Measurements from ENCODE around the gene TMEM168. TPM values are rescaled to one million over a fixed set of nuclear protein-coding genes. Genes with fewer than 3 reads are reported as not detected.

TMEM168 gene
- total RNA-seq, 2 donors from 2014 or later: 14.9 to 16.5 TPM

- no peak overlapping the region for H3K4me3 Mint-ChIP-seq
- peaks cover 46% of the 10 kb centered on the region for H3K36me3 Mint-ChIP-seq (ENCODE audit: low read depth)
- TF ChIP-seq CTCF (conservative IDR thresholded peaks at IDR 0.05): no peak
- Histone ChIP-seq H3K9ac (ENCODE audit: extremely low read depth, low read length, poor library complexity, severe bottlenecking) (no peak overlapping the region), H3K4me3 (ENCODE audit: low read length) (no peak overlapping the region), H3K4me1 (ENCODE audit: control insufficient read depth, insufficient read depth, low read length) (no peaks in the 10 kb centered on the region), H3K27me3 (ENCODE audit: control insufficient read depth, insufficient read depth, low read length, poor library complexity, severe bottlenecking) (no peaks in the 10 kb centered on the region), H3K36me3 (ENCODE audit: control insufficient read depth, insufficient read depth, low read length) (peaks cover 31% of the 10 kb centered on the region), H3K27ac (ENCODE audit: low read depth, low read length) (no peak overlapping the region), H3K9me3 (ENCODE audit: control insufficient read depth, low read length) (peaks cover 18% of the 10 kb centered on the region)
- DNase-seq: no peak
- H3K9me3 Mint-ChIP-seq: peaks cover 9% of the 10 kb centered on the region
- H3K27ac Mint-ChIP-seq: no peak overlapping the region
- H3K27me3 Mint-ChIP-seq (ENCODE audit: insufficient read depth): no peaks in the 10 kb centered on the region
- H3K4me1 Mint-ChIP-seq: peaks cover under 1% of the 10 kb centered on the region
Measured at GRCh38 chr7:112830769-112831168, 40.6 kb upstream of the TMEM168 start.

GRCh38 chr7:112828696-112829095 is 38.5 kb upstream of the TMEM168 start:
- no peak overlapping the region for H3K4me3 Mint-ChIP-seq
- no peaks in the 10 kb centered on the region for H3K4me1 ChIP-seq (ENCODE audit: control insufficient read depth, insufficient read depth, low read length)
- 80 to 88% methylated on average over 1 of the region's 1 CpG for WGBS, 2 experiments (ENCODE audit: insufficient coverage in 1 of 2, insufficient read length in 1 of 2)
- peaks cover 31% of the 10 kb centered on the region for H3K36me3 ChIP-seq (ENCODE audit: control insufficient read depth, insufficient read depth, low read length)
- H3K36me3 Mint-ChIP-seq (ENCODE audit: low read depth): peaks cover 54% of the 10 kb centered on the region
- H3K27ac Mint-ChIP-seq: no peak overlapping the region
- peaks cover 10% of the 10 kb centered on the region for H3K9me3 Mint-ChIP-seq
- no peak overlapping the region for H3K9ac ChIP-seq (ENCODE audit: extremely low read depth, low read length, poor library complexity, severe bottlenecking)
- H3K27me3 ChIP-seq (ENCODE audit: control insufficient read depth, insufficient read depth, low read length, poor library complexity, severe bottlenecking): no peaks in the 10 kb centered on the region
- H3K4me3 ChIP-seq (ENCODE audit: low read length): peak overlapping the region; percentile 9
- TF ChIP-seq CTCF (conservative IDR thresholded peaks at IDR 0.05): no peak
- H3K9me3 ChIP-seq (ENCODE audit: control insufficient read depth, low read length): peaks cover 18% of the 10 kb centered on the region
- DNase-seq: no peak
- H3K4me1 Mint-ChIP-seq: peaks cover 4% of the 10 kb centered on the region
- H3K27me3 Mint-ChIP-seq (ENCODE audit: insufficient read depth): no peaks in the 10 kb centered on the region
- no peak overlapping the region for H3K27ac ChIP-seq (ENCODE audit: low read depth, low read length)

GRCh38 chr7:112821345-112821744 is 31.2 kb upstream of the TMEM168 start:
- H3K27me3 ChIP-seq (ENCODE audit: control insufficient read depth, insufficient read depth, low read length, poor library complexity, severe bottlenecking): no peaks in the 10 kb centered on the region
- no peak for DNase-seq
- no peak overlapping the region for H3K4me3 ChIP-seq (ENCODE audit: low read length)
- H3K36me3 ChIP-seq (ENCODE audit: control insufficient read depth, insufficient read depth, low read length): peaks cover 8% of the 10 kb centered on the region
- H3K27ac Mint-ChIP-seq: no peak overlapping the region
- H3K9ac ChIP-seq (ENCODE audit: extremely low read depth, low read length, poor library complexity, severe bottlenecking): no peak overlapping the region
- no peaks in the 10 kb centered on the region for H3K9me3 ChIP-seq (ENCODE audit: control insufficient read depth, low read length)
- H3K27ac ChIP-seq (ENCODE audit: low read depth, low read length): no peak overlapping the region
- H3K4me1 ChIP-seq (ENCODE audit: control insufficient read depth, insufficient read depth, low read length): no peaks in the 10 kb centered on the region
- H3K4me1 Mint-ChIP-seq: peaks cover 4% of the 10 kb centered on the region
- TF ChIP-seq CTCF (conservative IDR thresholded peaks at IDR 0.05): no peak
- no peak overlapping the region for H3K4me3 Mint-ChIP-seq
- peaks cover 1% of the 10 kb centered on the region for H3K9me3 Mint-ChIP-seq
- H3K36me3 Mint-ChIP-seq (ENCODE audit: low read depth): peaks cover 14% of the 10 kb centered on the region
- no peaks in the 10 kb centered on the region for H3K27me3 Mint-ChIP-seq (ENCODE audit: insufficient read depth)
